ENCODE data around the gene SMTNL2. TPM values are rescaled to one million over a fixed set of nuclear protein-coding genes. Genes with fewer than 3 reads are reported as not detected.

The SMTNL2 gene
- not detected in 2 replicates for total RNA-seq (2012; rRNA removed)
- not detected in 2 replicates for polyA plus RNA-seq (2012; rRNA removed)
- polyA plus RNA-seq (2012; cell fraction: cytosol; rRNA removed) = not detected in 2 replicates
- 0.03 TPM in 1 of 2 replicates, not detected in the other for polyA plus RNA-seq (2012; cell fraction: nucleus; rRNA removed; ENCODE audit: low replicate concordance)
- percentile 7 among the genes with signal in this experiment for Bru-seq, nascent RNA
- percentile 24 among the genes with signal in this experiment for BruChase-seq, experiment 1, labeled RNA remaining after a 6-hour chase
- percentile 22 among the genes with signal in this experiment for BruChase-seq, experiment 2, labeled RNA remaining after a 2-hour chase
- long read RNA-seq = 0 reads

- Histone ChIP-seq H3K27ac (ENCODE audit: insufficient read depth, low read length) (no peak within 1 kb of the TSS), H3K9me3 (ENCODE audit: control insufficient read depth, insufficient read depth, low read length) (no peaks in the 10 kb centered on the region), H2BK15ac (ENCODE audit: low read depth, low read length) (no peak within 1 kb of the TSS), H2BK120ac (ENCODE audit: low read depth, low read length) (no peak within 1 kb of the TSS), H3K4me2 (ENCODE audit: low read depth, low read length) (no peak within 1 kb of the TSS; the same call in 1 of the 2 replicates), H2BK20ac (ENCODE audit: low read depth, low read length) (no peak within 1 kb of the TSS), H3K14ac (replicated peaks; ENCODE audit: low read depth, low read length) (no peak within 1 kb of the TSS), H3K36me3 (ENCODE audit: control insufficient read depth, insufficient read depth, low read length) (no peaks in the 10 kb centered on the region), H2BK5ac (ENCODE audit: low read depth, low read length, poor library complexity, severe bottlenecking) (no peak within 1 kb of the TSS), H4K91ac (ENCODE audit: insufficient read depth, low read depth, low read length) (no peak within 1 kb of the TSS), H3K79me1 (ENCODE audit: low read depth in 1 of 2, low read length in 2 of 2) (no peaks in the 10 kb centered on the region), H3K4me1 (ENCODE audit: control insufficient read depth, insufficient read depth, low read length) (no peaks in the 10 kb centered on the region; the same call in 1 of the 2 replicates), H3K56ac (ENCODE audit: extremely low read depth, insufficient read depth, low read length) (no peak within 1 kb of the TSS), H2AK9ac (replicated peaks; ENCODE audit: low read depth, low read length, poor library complexity) (no peak within 1 kb of the TSS), H3K9me1 (ENCODE audit: insufficient read depth, low read length) (no peaks in the 10 kb centered on the region), H3K4ac (ENCODE audit: low read depth, low read length) (no peak within 1 kb of the TSS), H2AFZ (replicated peaks; ENCODE audit: low read length, poor library complexity) (peak within 1 kb of the TSS; percentile 43), H4K8ac (ENCODE audit: low read depth in 2 of 2, low read length in 2 of 2) (no peak within 1 kb of the TSS), H3K9ac (ENCODE audit: low read depth, low read length) (no peak within 1 kb of the TSS), H2AK5ac (ENCODE audit: low read depth, low read length) (no peak within 1 kb of the TSS), H4K20me1 (ENCODE audit: insufficient read depth, low read length) (no peaks in the 10 kb centered on the region), H4K5ac (ENCODE audit: low read depth, low read length) (no peak within 1 kb of the TSS), H3K4me3 (ENCODE audit: insufficient read depth, low read depth, low read length) (peak within 1 kb of the TSS; percentile 29; the same call in 1 of the 2 replicates), H3K27me3 (ENCODE audit: control insufficient read depth, insufficient read depth, low read length) (peaks cover 77% of the 10 kb centered on the region), H3K23ac (ENCODE audit: low read depth, low read length) (no peak within 1 kb of the TSS), H3K18ac (ENCODE audit: low read depth, low read length) (no peak within 1 kb of the TSS)
- peak; percentile 73 for ATAC-seq (ENCODE audit: low read depth)
- dilution Hi-C loops (cut with HindIII; ENCODE audit: low sequenced_read_pairs, unreplicated experiment) (no loop called here), intact Hi-C loops (cut with micrococcal nuclease) (no loop called here), in situ Hi-C loops (cut with MboI; ENCODE audit: low sequenced_read_pairs) (no loop called here)
- ChIA-PET POLR2A (ENCODE audit: unreplicated experiment) (no interaction called here), CTCF (interaction anchor here (0.5 to 1.6 kb wide), 2 partner anchors 17 to 23 kb away, joined by 4 to 8 read pairs; no protein-coding TSS in a partner anchor)
- no TSS peak for BruUV-seq (replicated peaks)
- 3% methylated on average over 37 of the region's 100 CpGs; no CpG with 5 or more reads in 1 of the 2 experiments for WGBS, 2 experiments (ENCODE audit: extremely low coverage in 2 of 2, insufficient read length in 1 of 2)
- DNase-seq = no peak
- TF ChIP-seq RAD21 (IDR thresholded peaks at IDR 0.05; ENCODE audit: low read length) = no peak
- TF ChIP-seq MAFK (IDR thresholded peaks at IDR 0.05; ENCODE audit: low read depth, low read length) = no peak
- TF ChIP-seq BHLHE40 (IDR thresholded peaks at IDR 0.05; ENCODE audit: low read depth, low read length) = no peak
- TF ChIP-seq CTCF (conservative IDR thresholded peaks at IDR 0.05; ENCODE audit: low read depth, low read length) = no peak
- TF ChIP-seq NFE2L2 (IDR thresholded peaks at IDR 0.05; ENCODE audit: low read depth, low read length) = no peak
- TF ChIP-seq RFX5 (IDR thresholded peaks at IDR 0.05; ENCODE audit: low read depth, low read length) = no peak
- TF ChIP-seq POLR2A (IDR thresholded peaks at IDR 0.05; ENCODE audit: low read depth, low read length) = no peak
- TF ChIP-seq MAZ (IDR thresholded peaks at IDR 0.05; ENCODE audit: borderline replicate concordance, low read depth, low read length) = no peak
- no peak for TF ChIP-seq USF2 (IDR thresholded peaks at IDR 0.05; ENCODE audit: low read depth, low read length)
- TF ChIP-seq ELK1 (IDR thresholded peaks at IDR 0.05; ENCODE audit: borderline replicate concordance, low read depth, low read length) = no peak
- TF ChIP-seq CHD1 (IDR thresholded peaks at IDR 0.05; ENCODE audit: low read depth, low read length) = no peak
- TF ChIP-seq MXI1 (IDR thresholded peaks at IDR 0.05; ENCODE audit: borderline replicate concordance, low read depth, low read length) = no peak
- no peak for TF ChIP-seq CEBPB (IDR thresholded peaks at IDR 0.05; ENCODE audit: low read depth, low read length)
These were observed at the start of gene SMTNL2 for GRCh38 chr17:4584101-4584916. SMTNL2 (plus strand) TSS chr17:4584529; CDS start chr17:4584606, 77 bp downstream.

All from IMR-90 (cell line).